ENCODE measurements around the gene ROBO1.
A peak's percentile ranks its signal among the peaks of the same experiment; 100 is the strongest.

ROBO1 gene

DNA sequence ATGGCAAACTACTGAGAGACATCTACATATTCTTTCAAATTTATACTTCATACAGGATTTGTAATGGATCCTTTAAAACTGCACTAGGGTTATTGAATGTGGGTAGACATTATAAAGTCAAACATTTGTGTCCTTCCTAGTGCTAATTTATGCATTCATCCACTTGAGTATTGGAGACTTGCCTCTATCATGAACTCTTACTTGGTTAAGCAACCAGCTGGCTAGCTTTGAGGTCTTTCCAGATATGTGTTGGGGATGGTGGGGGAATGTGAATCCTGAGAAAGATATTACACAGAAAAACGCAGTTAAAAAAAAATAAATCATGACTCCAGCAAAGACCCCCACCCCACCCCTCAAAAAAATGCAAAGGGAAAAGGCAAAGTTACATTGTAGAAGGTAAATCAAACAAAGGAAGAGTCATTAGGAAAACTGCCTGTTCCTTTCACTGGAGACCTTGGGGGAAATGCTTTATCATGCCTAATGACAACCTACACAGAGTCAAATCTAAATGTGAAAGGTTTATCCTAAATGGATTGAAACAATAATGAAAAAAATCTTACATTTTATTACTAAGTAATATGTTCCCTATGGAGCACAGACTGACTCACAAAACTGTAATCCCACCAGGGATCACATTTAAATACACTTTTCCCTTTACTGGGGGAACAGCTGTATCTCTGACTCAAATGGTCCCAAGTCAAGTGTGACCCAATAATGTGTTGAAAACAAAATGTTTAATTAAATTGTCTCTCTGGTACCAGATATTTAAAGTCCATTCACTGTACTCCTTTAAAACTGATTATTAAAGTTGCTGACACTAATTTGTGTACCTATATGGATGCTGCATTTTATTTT lies 522.3 kb downstream of the ROBO1 start:
- no peak for DNase-seq (ENCODE audit: low read depth, low spot score)
- TF ChIP-seq FOXP2 (optimal IDR thresholded peaks at IDR 0.05; ENCODE audit: control extremely low read depth, extremely low read length, insufficient read depth), result no peak
- no peak for TF ChIP-seq POLR2AphosphoS5 (IDR thresholded peaks at IDR 0.05; ENCODE audit: borderline replicate concordance, low read depth, low read length)
- TF ChIP-seq EZH2 (IDR thresholded peaks at IDR 0.05), result no peak
- Histone ChIP-seq H3K9ac (ENCODE audit: insufficient read length) (no peak overlapping the region), H3K27ac (peak overlapping the region; percentile 50; the same call in 1 of the 2 replicates), H3K4me3 (no peak overlapping the region), H3K9me3 (ENCODE audit: low read depth, low read length) (no peaks in the 10 kb centered on the region), H3K36me3 (ENCODE audit: insufficient read depth, low read length) (no peaks in the 10 kb centered on the region)

DNA sequence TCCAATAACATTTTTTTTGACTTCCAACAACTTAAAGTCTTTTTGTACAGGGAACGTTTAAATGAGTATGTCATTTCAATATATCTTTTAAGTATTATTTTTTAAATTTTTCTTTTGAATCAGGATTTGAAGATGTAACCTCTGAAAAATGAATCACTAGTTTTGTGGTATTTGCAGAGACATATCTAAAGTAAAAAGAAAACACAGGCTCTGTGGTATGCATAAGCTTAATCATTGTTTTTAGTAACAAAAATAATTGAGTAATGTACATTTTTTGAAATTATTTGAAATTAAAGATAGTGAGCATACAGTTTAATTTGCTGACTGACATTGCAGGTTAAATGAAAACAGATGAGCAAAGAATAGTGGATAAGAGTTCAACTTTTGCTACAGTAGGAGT lies 531.3 kb downstream of the ROBO1 start:
- no peak overlapping the region for H3K27ac ChIP-seq
- TF ChIP-seq EZH2 (IDR thresholded peaks at IDR 0.05) (no peak), POLR2AphosphoS5 (IDR thresholded peaks at IDR 0.05; ENCODE audit: borderline replicate concordance, low read depth, low read length) (no peak), FOXP2 (optimal IDR thresholded peaks at IDR 0.05; ENCODE audit: control extremely low read depth, extremely low read length, insufficient read depth) (no peak)
- no peak overlapping the region for H3K4me3 ChIP-seq
- H3K9ac ChIP-seq (ENCODE audit: insufficient read length), result no peak overlapping the region
- no peaks in the 10 kb centered on the region for H3K36me3 ChIP-seq (ENCODE audit: insufficient read depth, low read length)
- DNase-seq (ENCODE audit: low read depth, low spot score), result no peak
- no peaks in the 10 kb centered on the region for H3K9me3 ChIP-seq (ENCODE audit: low read depth, low read length)

DNA sequence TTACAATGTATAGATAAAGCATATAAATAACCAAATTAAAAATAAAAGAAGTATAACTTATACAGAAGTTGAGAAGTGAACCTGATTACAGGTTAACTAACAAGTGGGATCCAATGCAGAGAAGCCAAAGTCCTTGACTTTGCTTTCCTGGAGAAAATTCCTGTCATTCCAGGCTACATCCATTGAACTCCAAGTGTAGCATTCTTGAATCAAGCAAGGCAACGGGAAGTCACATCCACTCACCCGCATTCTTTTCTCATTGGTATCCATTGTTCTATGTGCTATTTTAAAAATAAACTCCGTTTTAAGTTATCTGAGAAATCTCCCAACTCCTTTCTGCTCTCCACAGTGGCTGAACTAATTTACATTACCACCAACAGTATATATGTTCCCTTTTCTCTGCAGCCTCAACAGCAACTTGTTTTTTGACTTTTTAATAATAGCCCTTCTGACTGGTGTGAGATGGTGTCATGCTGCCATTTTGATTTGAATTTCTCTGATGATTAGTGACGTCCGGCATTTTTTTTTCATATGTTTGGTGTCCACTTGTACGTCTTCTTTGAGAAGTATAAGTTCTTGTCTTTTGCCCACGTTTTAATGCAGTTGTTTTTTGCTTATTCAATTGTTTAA lies 534.3 kb downstream of the ROBO1 start:
- H3K27ac ChIP-seq, result no peak overlapping the region
- DNase-seq (ENCODE audit: low read depth, low spot score), result no peak
- no peaks in the 10 kb centered on the region for H3K36me3 ChIP-seq (ENCODE audit: insufficient read depth, low read length)
- H3K9me3 ChIP-seq (ENCODE audit: low read depth, low read length), result no peaks in the 10 kb centered on the region
- H3K4me3 ChIP-seq, result no peak overlapping the region
- H3K9ac ChIP-seq (ENCODE audit: insufficient read length), result no peak overlapping the region
- TF ChIP-seq EZH2 (IDR thresholded peaks at IDR 0.05) (no peak), POLR2AphosphoS5 (IDR thresholded peaks at IDR 0.05; ENCODE audit: borderline replicate concordance, low read depth, low read length) (no peak), FOXP2 (optimal IDR thresholded peaks at IDR 0.05; ENCODE audit: control extremely low read depth, extremely low read length, insufficient read depth) (no peak)

DNA sequence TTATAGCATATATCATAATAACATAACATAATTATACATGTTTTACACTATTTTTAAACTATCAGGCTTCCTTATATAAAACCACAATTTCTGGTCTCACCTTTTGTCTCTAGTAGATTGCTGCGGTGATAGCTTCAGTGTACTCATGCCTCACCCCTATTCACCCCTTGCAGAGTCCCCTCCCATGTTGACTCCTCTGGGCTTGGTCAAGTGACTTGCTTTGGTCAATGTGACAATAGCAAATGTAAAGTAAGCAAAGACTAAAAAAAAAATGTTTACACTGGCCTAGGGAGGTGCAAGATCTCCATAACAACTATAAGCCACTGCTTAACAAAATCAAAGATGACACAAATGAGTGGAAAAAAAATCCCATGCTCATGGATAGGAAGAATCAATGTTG lies 537.5 kb downstream of the ROBO1 start:
- H3K9me3 ChIP-seq (ENCODE audit: low read depth, low read length), result no peaks in the 10 kb centered on the region
- no peak overlapping the region for H3K4me3 ChIP-seq
- no peak overlapping the region for H3K9ac ChIP-seq (ENCODE audit: insufficient read length)
- no peak for TF ChIP-seq EZH2 (IDR thresholded peaks at IDR 0.05)
- no peak for TF ChIP-seq POLR2AphosphoS5 (IDR thresholded peaks at IDR 0.05; ENCODE audit: borderline replicate concordance, low read depth, low read length)
- TF ChIP-seq FOXP2 (optimal IDR thresholded peaks at IDR 0.05; ENCODE audit: control extremely low read depth, extremely low read length, insufficient read depth), result no peak
- DNase-seq (ENCODE audit: low read depth, low spot score), result no peak
- no peaks in the 10 kb centered on the region for H3K36me3 ChIP-seq (ENCODE audit: insufficient read depth, low read length)
- H3K27ac ChIP-seq, result no peak overlapping the region

DNA sequence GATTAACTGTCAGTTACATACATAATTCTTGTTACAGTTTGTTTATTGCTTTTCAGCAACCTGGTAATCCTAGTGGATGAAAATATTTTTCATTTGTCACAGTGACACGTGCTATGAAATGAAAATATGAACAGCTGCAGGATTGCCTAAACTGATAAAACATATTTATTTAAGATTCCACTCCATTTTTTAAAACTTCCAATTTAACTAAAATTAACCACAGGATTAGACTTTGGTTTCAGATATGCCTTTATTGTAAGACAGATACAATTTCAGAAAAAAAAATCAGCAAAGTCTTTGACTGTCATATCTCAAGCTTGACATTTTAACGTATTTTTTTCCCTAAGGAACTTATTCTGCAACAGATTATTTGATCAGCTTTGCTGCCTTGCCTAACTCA lies 550.7 kb downstream of the ROBO1 start:
- Histone ChIP-seq H3K4me3 (no peak overlapping the region), H3K27ac (no peak overlapping the region), H3K9ac (ENCODE audit: insufficient read length) (no peak overlapping the region), H3K36me3 (ENCODE audit: insufficient read depth, low read length) (no peaks in the 10 kb centered on the region), H3K9me3 (ENCODE audit: low read depth, low read length) (no peaks in the 10 kb centered on the region)
- TF ChIP-seq POLR2AphosphoS5 (IDR thresholded peaks at IDR 0.05; ENCODE audit: borderline replicate concordance, low read depth, low read length) (no peak), EZH2 (IDR thresholded peaks at IDR 0.05) (no peak), FOXP2 (optimal IDR thresholded peaks at IDR 0.05; ENCODE audit: control extremely low read depth, extremely low read length, insufficient read depth) (no peak)
- no peak for DNase-seq (ENCODE audit: low read depth, low spot score)

DNA sequence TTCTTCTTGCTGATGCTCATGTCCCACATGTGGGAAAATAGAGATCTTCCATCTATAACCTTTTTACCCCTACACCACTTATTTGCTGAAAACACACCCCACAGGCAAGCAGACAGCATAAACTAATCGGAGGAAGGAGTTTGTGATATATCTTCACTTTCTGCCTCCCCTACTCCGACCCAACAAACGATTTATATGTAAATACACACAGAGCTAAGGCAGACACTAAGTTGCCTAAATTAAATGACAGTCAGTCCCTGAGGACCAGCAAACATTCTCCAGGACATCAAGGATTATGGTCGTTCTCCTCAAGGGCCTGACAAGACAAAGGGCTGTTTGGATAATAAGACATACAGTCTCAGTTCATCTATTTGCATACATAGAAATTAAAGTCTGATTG lies 552.5 kb downstream of the ROBO1 start:
- H3K4me3 ChIP-seq, result no peak overlapping the region
- H3K27ac ChIP-seq, result no peak overlapping the region
- H3K9ac ChIP-seq (ENCODE audit: insufficient read length), result no peak overlapping the region
- no peaks in the 10 kb centered on the region for H3K9me3 ChIP-seq (ENCODE audit: low read depth, low read length)
- DNase-seq (ENCODE audit: low read depth, low spot score), result no peak
- no peaks in the 10 kb centered on the region for H3K36me3 ChIP-seq (ENCODE audit: insufficient read depth, low read length)
- TF ChIP-seq FOXP2 (optimal IDR thresholded peaks at IDR 0.05; ENCODE audit: control extremely low read depth, extremely low read length, insufficient read depth), result no peak
- TF ChIP-seq POLR2AphosphoS5 (IDR thresholded peaks at IDR 0.05; ENCODE audit: borderline replicate concordance, low read depth, low read length), result no peak
- TF ChIP-seq EZH2 (IDR thresholded peaks at IDR 0.05), result no peak

DNA sequence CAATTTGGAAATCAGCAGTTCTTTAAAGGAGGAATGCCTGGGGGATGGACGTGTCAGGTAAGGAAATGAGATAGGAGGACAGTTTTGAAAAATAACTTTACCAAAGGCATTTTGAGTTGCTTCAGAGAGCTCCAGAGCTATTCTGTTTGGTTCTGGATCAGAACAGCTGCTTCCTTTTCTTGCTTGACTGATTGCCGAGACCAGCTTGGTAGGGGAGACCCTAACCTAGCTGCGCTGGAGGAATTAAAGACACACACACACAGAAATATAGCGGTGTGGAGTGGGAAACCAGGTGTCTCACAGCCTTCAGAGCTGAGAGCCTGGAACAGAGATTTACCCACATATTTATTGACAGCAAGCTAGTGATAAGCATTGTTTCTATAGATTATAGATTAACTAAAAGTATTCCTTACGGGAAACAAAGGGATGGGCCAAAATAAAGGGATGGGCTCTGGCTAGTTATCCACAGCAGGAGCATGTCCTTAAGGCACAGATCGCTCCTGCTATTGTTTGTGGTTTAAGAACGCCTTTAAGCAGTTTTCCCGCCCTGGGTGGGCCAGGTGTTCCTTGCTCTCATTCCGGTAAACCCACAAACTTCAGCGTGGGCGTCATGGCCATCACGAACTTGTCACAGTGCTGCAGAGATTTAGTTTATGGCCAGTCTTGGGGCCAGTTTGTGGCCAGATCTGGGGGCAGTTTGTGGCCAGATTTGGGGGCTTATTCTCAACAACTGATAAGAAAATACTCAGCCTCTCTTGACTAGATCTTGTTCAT lies 556.0 kb downstream of the ROBO1 start:
- TF ChIP-seq POLR2AphosphoS5 (IDR thresholded peaks at IDR 0.05; ENCODE audit: borderline replicate concordance, low read depth, low read length), result no peak
- H3K27ac ChIP-seq, result no peak overlapping the region
- no peaks in the 10 kb centered on the region for H3K36me3 ChIP-seq (ENCODE audit: insufficient read depth, low read length)
- H3K9me3 ChIP-seq (ENCODE audit: low read depth, low read length), result no peaks in the 10 kb centered on the region
- no peak overlapping the region for H3K9ac ChIP-seq (ENCODE audit: insufficient read length)
- no peak overlapping the region for H3K4me3 ChIP-seq
- no peak for DNase-seq (ENCODE audit: low read depth, low spot score)

DNA sequence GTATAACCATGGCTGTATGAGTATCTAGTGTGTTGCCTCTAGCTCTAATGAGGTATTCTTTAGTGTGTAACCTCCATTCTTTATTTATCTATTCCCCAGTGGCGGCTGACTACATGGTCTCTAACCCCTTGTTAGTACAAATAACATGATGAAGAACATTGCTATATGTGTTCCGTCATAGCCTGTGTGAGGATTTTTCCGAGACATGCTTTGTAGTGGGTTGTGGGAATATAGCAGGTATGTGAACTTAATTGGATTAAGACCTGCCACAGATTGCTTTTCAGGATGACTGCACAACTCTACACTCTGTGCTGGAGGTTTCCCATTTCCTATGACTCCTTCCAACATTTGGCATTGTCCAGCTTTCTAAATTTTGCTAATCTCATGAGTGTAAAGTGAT lies 563.4 kb downstream of the ROBO1 start:
- TF ChIP-seq EZH2 (IDR thresholded peaks at IDR 0.05), result no peak
- no peak for TF ChIP-seq FOXP2 (optimal IDR thresholded peaks at IDR 0.05; ENCODE audit: control extremely low read depth, extremely low read length, insufficient read depth)
- no peak for TF ChIP-seq POLR2AphosphoS5 (IDR thresholded peaks at IDR 0.05; ENCODE audit: borderline replicate concordance, low read depth, low read length)
- no peaks in the 10 kb centered on the region for H3K9me3 ChIP-seq (ENCODE audit: low read depth, low read length)
- no peak overlapping the region for H3K27ac ChIP-seq
- no peak overlapping the region for H3K4me3 ChIP-seq
- no peak for DNase-seq (ENCODE audit: low read depth, low spot score)
- no peak overlapping the region for H3K9ac ChIP-seq (ENCODE audit: insufficient read length)
- H3K36me3 ChIP-seq (ENCODE audit: insufficient read depth, low read length), result no peaks in the 10 kb centered on the region

All from SK-N-MC (cell line).